ENCODE data around the gene HDAC4.

DNA sequence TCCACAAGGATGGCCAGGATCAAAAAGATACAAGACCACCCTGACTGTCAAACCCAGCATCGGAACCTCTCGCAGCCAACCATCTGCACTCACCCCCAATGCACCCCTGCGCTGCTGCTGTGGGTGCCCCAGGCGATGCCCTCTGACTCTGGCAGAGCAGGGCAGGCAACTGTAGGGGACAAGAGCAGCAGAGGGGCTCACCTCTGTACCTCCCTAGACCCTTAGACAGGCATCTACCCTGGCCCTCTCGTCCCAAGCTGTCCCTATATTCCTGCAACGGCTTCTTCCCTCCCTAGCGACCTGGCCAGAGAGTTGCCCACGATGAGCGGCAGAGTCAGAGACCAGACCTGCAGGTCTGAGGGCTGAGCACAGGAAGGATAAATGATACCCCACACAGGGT lies 128.2 kb downstream of the HDAC4 start:
- TF ChIP-seq CBFB (CRISPR knock-in tag; IDR thresholded peaks at IDR 0.05; ENCODE audit: low read depth) (no peak), SP1 (CRISPR knock-in tag; conservative IDR thresholded peaks at IDR 0.05) (no peak), TEAD4 (CRISPR knock-in tag; IDR thresholded peaks at IDR 0.05) (no peak), ZNF671 (CRISPR knock-in tag; IDR thresholded peaks at IDR 0.05) (no peak), ZNF263 (CRISPR knock-in tag; IDR thresholded peaks at IDR 0.05; ENCODE audit: low read depth) (no peak), NR1H2 (CRISPR knock-in tag; IDR thresholded peaks at IDR 0.05) (no peak), ZNF423 (CRISPR knock-in tag; IDR thresholded peaks at IDR 0.05) (no peak), MYBL2 (CRISPR knock-in tag; IDR thresholded peaks at IDR 0.05) (no peak)
- TF ChIP-seq, protein P1, sequence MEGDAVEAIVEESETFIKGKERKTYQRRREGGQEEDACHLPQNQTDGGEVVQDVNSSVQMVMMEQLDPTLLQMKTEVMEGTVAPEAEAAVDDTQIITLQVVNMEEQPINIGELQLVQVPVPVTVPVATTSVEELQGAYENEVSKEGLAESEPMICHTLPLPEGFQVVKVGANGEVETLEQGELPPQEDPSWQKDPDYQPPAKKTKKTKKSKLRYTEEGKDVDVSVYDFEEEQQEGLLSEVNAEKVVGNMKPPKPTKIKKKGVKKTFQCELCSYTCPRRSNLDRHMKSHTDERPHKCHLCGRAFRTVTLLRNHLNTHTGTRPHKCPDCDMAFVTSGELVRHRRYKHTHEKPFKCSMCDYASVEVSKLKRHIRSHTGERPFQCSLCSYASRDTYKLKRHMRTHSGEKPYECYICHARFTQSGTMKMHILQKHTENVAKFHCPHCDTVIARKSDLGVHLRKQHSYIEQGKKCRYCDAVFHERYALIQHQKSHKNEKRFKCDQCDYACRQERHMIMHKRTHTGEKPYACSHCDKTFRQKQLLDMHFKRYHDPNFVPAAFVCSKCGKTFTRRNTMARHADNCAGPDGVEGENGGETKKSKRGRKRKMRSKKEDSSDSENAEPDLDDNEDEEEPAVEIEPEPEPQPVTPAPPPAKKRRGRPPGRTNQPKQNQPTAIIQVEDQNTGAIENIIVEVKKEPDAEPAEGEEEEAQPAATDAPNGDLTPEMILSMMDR (IDR thresholded peaks at IDR 0.05) = no peak
- TF ChIP-seq, protein P2, sequence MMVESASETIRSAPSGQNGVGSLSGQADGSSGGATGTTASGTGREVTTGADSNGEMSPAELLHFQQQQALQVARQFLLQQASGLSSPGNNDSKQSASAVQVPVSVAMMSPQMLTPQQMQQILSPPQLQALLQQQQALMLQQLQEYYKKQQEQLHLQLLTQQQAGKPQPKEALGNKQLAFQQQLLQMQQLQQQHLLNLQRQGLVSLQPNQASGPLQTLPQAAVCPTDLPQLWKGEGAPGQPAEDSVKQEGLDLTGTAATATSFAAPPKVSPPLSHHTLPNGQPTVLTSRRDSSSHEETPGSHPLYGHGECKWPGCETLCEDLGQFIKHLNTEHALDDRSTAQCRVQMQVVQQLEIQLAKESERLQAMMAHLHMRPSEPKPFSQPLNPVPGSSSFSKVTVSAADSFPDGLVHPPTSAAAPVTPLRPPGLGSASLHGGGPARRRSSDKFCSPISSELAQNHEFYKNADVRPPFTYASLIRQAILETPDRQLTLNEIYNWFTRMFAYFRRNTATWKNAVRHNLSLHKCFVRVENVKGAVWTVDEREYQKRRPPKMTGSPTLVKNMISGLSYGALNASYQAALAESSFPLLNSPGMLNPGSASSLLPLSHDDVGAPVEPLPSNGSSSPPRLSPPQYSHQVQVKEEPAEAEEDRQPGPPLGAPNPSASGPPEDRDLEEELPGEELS (CRISPR knock-in tag; IDR thresholded peaks at IDR 0.05) = no peak
- TF ChIP-seq, protein P3, sequence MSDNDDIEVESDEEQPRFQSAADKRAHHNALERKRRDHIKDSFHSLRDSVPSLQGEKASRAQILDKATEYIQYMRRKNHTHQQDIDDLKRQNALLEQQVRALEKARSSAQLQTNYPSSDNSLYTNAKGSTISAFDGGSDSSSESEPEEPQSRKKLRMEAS (CRISPR knock-in tag; IDR thresholded peaks at IDR 0.05) = no peak

Measured in WTC11 (cell line).